Measurements from ENCODE around the gene PROKR1.
"Not testable (repeated sequence)": the region's sequence is repeated elsewhere in the genome, so short reads cannot be mapped to it uniquely, and the experiment has no call there.

PROKR1 gene

DNA sequence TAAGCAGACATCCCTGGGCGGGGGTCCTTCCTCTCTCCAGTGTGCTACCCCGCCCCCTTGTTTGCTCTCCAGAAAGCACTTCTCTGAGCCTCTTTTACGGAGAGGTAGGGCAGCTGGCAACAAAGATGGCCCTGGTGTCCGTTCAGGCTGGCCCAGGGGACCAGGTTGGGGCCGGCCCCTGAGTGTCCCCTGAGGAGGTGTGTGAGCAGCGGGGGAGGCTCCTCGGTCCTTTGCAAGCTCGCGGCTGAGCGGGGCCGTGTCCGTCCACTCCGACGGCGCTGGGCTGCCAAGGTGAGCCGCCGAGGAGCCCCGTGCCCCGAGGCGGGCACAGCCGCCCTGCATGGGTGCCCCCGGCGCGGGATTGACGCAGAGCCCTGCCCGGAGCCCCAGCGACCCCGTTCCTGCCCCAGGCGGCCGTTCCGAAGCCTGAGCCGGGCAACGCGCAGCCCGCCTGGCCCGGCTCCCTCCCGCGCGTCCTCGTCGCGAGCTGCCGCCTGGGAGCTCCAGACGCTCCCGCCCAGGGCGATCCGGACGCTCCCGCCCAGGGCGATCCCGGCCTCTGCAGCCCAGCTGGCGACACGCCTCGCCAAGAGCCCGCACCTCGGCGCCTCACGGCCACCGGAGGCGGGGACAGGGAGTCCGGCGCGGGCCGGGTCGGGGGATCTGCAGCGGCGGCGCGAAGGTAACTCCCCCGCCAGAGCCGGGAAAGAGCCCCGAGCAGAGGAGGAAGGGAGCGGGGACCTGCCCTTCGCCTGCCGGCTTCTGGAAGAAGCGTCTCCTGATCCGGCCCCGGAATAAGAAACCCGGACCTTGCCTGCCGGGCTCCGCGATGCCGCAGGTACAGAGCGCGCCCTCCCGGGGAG lies at the start of gene PROKR1:
PROKR1 (plus strand) TSS at position 569 of the 863 bp plus-strand sequence. CDS start 2,243 bp downstream, outside the sequence.
- ChIA-PET POLR2A (no interaction called here), CTCF (no interaction called here)
- no peak for TF ChIP-seq LEF1 (IDR thresholded peaks at IDR 0.05; ENCODE audit: borderline replicate concordance)
- no peak; the same call in 1 of the 2 replicates for TF ChIP-seq L3MBTL2 (conservative IDR thresholded peaks at IDR 0.05)
- TF ChIP-seq CTBP1 (IDR thresholded peaks at IDR 0.05; ENCODE audit: borderline replicate concordance) = no peak
- no peak for TF ChIP-seq TARDBP (IDR thresholded peaks at IDR 0.05)
- TF ChIP-seq FOXK2 (IDR thresholded peaks at IDR 0.05) = no peak
- TF ChIP-seq NFRKB (IDR thresholded peaks at IDR 0.05) = no peak
- TF ChIP-seq BHLHE40 (IDR thresholded peaks at IDR 0.05; ENCODE audit: borderline replicate concordance) = no peak
- no peak for TF ChIP-seq SP1 (IDR thresholded peaks at IDR 0.05)
- no peak for TF ChIP-seq ELF4 (IDR thresholded peaks at IDR 0.05)
- TF ChIP-seq, protein P1, sequence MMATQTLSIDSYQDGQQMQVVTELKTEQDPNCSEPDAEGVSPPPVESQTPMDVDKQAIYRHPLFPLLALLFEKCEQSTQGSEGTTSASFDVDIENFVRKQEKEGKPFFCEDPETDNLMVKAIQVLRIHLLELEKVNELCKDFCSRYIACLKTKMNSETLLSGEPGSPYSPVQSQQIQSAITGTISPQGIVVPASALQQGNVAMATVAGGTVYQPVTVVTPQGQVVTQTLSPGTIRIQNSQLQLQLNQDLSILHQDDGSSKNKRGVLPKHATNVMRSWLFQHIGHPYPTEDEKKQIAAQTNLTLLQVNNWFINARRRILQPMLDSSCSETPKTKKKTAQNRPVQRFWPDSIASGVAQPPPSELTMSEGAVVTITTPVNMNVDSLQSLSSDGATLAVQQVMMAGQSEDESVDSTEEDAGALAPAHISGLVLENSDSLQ (IDR thresholded peaks at IDR 0.05) = no peak
- no peak for TF ChIP-seq SUZ12 (IDR thresholded peaks at IDR 0.05)
- no peak for TF ChIP-seq ZNF384 (IDR thresholded peaks at IDR 0.05)
- TF ChIP-seq FOXA1 (IDR thresholded peaks at IDR 0.05) = no peak
- TF ChIP-seq ARNT (IDR thresholded peaks at IDR 0.05) = no peak
- TF ChIP-seq FOXM1 (IDR thresholded peaks at IDR 0.05; ENCODE audit: borderline replicate concordance) = no peak
- no peak for TF ChIP-seq HDGF (IDR thresholded peaks at IDR 0.05; ENCODE audit: borderline replicate concordance)
- peak; percentile 62 for DNase-seq (ENCODE audit: extremely low spot score)

DNA sequence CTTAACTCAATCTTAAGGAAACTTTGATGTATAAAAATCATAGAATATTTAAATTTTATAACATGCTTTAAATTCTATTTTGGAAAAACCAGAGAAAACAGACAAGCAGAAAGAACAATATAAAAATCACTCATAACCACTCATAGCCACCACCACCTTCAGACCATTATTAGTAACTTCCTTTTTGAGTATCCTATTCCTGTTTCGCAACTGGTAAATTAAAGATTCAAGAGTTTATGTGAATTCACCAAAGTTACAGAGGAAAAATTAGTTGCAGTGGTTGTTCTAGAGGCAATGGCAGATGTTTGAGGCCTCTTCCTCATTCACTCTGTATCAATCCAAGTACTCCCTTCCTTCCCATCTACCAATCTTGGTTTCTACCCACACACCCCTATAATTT lies 49.3 kb upstream of the PROKR1 start:
- ChIA-PET CTCF (no interaction called here), POLR2A (no interaction called here)
- no peak for DNase-seq (ENCODE audit: extremely low spot score)
- no peak for TF ChIP-seq BHLHE40 (IDR thresholded peaks at IDR 0.05; ENCODE audit: borderline replicate concordance)
- no peak for TF ChIP-seq NFRKB (IDR thresholded peaks at IDR 0.05)
- no peak for TF ChIP-seq SUZ12 (IDR thresholded peaks at IDR 0.05)

DNA sequence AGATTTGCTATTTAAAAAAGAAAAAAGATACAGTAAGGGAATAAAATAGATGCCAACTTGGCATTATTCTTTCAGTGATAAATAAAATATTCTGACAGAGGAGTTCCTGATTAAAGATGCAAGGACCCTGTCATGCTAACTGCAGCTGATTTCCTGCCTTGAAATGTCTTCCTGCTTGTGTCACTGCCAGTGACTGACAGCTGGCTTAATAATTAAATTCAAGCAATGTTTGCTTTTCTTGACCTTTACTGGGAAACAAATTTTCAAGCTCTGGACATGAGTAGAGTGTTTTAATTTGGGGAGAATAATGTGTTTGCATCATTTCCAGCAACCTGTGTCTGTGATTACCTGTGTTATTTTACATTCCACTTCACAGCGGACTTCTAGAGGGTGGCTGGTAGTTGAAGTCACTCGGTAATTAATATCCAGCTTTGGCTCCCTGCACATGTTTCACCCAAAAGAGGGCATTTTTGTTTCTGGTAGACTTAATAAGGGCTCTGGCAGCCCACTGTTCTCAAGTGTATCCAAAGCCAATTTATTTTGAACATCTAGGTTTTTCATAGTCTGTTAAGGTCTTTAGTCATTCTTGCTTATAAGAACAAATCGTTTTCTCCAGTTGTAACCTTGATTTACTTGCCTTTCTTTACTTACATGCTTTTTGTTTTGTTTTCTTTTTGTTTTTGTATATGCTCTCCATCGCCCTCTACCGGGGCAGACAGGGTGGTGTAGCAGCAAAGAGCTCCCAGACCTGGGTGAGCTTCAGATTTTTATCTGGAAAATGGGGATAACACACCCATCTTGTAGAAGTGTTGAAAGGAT lies 48.5 kb upstream of the PROKR1 start:
- DNase-seq (ENCODE audit: extremely low spot score) = peak; percentile 53
- ChIA-PET POLR2A (interaction anchor here (1.3 kb wide), 1 partner anchor 128 kb away, joined by 3 read pairs; no protein-coding TSS in a partner anchor), CTCF (interaction anchor here (0.6 to 1.9 kb wide), 12 partner anchors 13 to 716 kb away, joined by 3 to 8 read pairs (median 3); partner anchors contain the start of genes APLF and FBXO48)
- no peak for TF ChIP-seq FOXK2 (IDR thresholded peaks at IDR 0.05)
- no peak for TF ChIP-seq CTBP1 (IDR thresholded peaks at IDR 0.05; ENCODE audit: borderline replicate concordance)
- no peak for TF ChIP-seq L3MBTL2 (conservative IDR thresholded peaks at IDR 0.05)
- TF ChIP-seq FOXM1 (IDR thresholded peaks at IDR 0.05; ENCODE audit: borderline replicate concordance) = no peak
- no peak for TF ChIP-seq TARDBP (IDR thresholded peaks at IDR 0.05)
- TF ChIP-seq SP1 (IDR thresholded peaks at IDR 0.05) = no peak

DNA sequence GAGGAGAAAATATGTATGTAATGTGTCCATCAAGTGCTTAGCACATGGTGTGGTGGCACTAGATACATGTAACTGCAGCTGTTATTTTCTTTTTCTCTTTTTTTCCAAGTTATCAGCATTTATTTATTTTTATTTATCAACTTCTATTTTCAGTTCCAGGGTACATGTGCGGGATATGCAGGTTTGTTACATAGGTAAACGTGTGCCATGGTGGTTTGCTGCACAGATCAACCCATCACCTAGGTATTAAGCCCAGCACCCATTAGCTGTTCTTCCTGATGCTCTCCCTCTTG lies 47.9 kb upstream of the PROKR1 start:
- CTCF ChIA-PET = interaction anchor here (0.6 to 1.9 kb wide), 13 partner anchors 12 to 716 kb away, joined by 3 to 8 read pairs (median 3); partner anchors contain the start of genes APLF and FBXO48
- POLR2A ChIA-PET = interaction anchor here (1.3 kb wide), 1 partner anchor 129 kb away, joined by 3 read pairs; no protein-coding TSS in a partner anchor
- DNase-seq (ENCODE audit: extremely low spot score) = not testable (repeated sequence)

DNA sequence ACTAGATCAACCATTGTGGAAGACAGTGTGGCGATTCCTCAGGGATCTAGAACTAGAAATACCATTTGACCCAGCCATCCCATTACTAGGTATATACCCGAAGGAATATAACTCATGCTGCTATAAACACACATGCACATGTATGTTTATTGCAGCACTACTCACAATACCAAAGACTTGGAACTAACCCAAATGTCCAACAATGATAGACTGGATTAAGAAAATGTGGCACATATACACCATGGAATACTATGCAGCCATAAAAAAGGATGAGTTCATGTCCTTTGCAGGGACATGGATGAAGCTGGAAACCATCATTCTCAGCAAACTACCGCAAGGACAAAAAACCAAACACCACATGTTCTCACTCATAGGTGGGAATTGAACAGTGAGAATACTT lies 42.9 kb upstream of the PROKR1 start:
- CTCF ChIA-PET; DNase-seq (ENCODE audit: extremely low spot score); POLR2A ChIA-PET: not testable (repeated sequence)

DNA sequence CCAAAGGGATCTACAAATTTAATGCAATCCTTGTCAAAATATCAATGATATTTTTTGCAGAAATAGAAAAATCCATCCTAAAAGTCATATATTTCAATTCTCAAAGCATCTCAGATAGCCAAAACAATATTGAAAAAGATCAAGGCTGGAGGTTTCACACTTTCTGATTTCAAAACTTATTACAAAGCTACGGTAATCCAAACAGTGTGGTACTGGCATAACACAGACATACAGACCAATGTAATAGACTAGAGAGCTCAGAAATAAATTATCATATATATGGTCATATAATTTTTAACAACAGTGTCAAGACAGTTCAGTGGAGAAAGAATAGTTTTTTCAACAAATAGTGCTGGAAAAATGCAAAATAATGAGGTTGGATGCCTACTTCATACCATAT lies 40.3 kb upstream of the PROKR1 start:
- TF ChIP-seq CTBP1 (IDR thresholded peaks at IDR 0.05; ENCODE audit: borderline replicate concordance) (no peak), HDGF (IDR thresholded peaks at IDR 0.05; ENCODE audit: borderline replicate concordance) (no peak), FOXA1 (IDR thresholded peaks at IDR 0.05) (no peak), ELF4 (IDR thresholded peaks at IDR 0.05) (no peak), SP1 (IDR thresholded peaks at IDR 0.05) (no peak), TARDBP (IDR thresholded peaks at IDR 0.05) (no peak), L3MBTL2 (conservative IDR thresholded peaks at IDR 0.05) (no peak), LEF1 (IDR thresholded peaks at IDR 0.05; ENCODE audit: borderline replicate concordance) (no peak), ARNT (IDR thresholded peaks at IDR 0.05) (no peak), FOXK2 (IDR thresholded peaks at IDR 0.05) (no peak), NFRKB (IDR thresholded peaks at IDR 0.05) (no peak), SUZ12 (IDR thresholded peaks at IDR 0.05) (no peak)
- TF ChIP-seq, protein P1 (IDR thresholded peaks at IDR 0.05) = no peak
- no peak for DNase-seq (ENCODE audit: extremely low spot score)
- CTCF ChIA-PET = no interaction called here
- POLR2A ChIA-PET = no interaction called here

DNA sequence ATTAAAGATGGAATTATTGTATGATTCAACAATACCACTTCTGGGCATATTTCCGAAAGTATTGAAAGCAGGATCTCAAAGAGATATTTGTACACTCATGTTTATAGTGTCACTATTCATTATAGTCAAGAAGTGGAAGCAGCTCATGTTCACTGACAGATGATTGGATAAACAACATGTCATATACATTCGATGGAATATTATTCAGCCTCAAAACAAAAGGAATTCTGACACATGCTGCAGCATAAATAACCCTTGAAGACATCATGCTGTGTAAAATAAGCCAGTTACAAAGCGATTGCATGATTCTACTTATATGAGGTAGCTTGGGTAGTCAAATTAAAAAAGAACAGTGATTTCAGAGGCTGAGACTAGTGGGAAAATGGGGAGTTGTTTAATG lies 39.3 kb upstream of the PROKR1 start:
- ChIA-PET CTCF (no interaction called here), POLR2A (no interaction called here)
- TF ChIP-seq CTBP1 (IDR thresholded peaks at IDR 0.05; ENCODE audit: borderline replicate concordance) = no peak

More for the DNA sequence above, 39.3 kb upstream of the PROKR1 start:
- no peak for DNase-seq (ENCODE audit: extremely low spot score)

Data from HEK293T (cell line).